ENCODE results near the gene KCNT2.

Gene KCNT2

DNA sequence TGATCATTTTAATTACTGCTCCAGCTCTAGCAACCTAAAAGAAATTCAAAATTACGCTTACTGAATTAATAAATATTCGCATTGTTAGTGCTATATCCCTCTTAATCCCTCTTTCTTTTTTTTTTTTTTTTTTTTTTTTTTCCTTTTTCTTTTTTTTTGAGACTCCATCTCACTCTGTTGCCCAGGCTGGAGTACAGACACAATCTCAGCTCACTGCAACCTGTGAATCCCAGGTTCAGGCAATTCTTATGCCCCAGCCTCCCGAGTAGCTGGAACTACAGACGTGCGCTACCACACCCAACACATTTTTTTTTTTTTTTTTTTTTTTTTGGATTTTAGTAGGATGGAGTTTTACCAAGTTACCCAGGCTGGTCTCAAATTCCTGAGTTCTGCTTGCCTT, 157.1 kb downstream of the KCNT2 start:
- Histone ChIP-seq H3K9me3 (ENCODE audit: control insufficient read depth, insufficient read depth, low read depth, low read length) (no peaks in the 10 kb centered on the region), H3K36me3 (ENCODE audit: control insufficient read depth in 2 of 2, insufficient read depth in 1 of 2, low read length in 2 of 2) (no peaks in the 10 kb centered on the region), H3K27ac (ENCODE audit: extremely low read depth, low read depth, low read length) (no peak overlapping the region), H3K4me3 (ENCODE audit: low read depth, low read length) (no peak overlapping the region), H3K4me1 (ENCODE audit: control insufficient read depth, insufficient read depth, low read length) (no peaks in the 10 kb centered on the region)
- TF ChIP-seq OSR2 (tag by site-specific recombination; IDR thresholded peaks at IDR 0.05) (no peak), SP7 (tag by site-specific recombination; IDR thresholded peaks at IDR 0.05) (no peak), ZNF624 (tag by site-specific recombination; IDR thresholded peaks at IDR 0.05) (no peak), ZNF335 (tag by site-specific recombination; conservative IDR thresholded peaks at IDR 0.05) (no peak), FEZF1 (tag by site-specific recombination; IDR thresholded peaks at IDR 0.05) (no peak), ZBTB20 (tag by site-specific recombination; IDR thresholded peaks at IDR 0.05) (no peak), MZF1 (tag by site-specific recombination; IDR thresholded peaks at IDR 0.05; ENCODE audit: borderline replicate concordance) (no peak), ZNF248 (tag by site-specific recombination; IDR thresholded peaks at IDR 0.05) (no peak), KLF7 (tag by site-specific recombination; IDR thresholded peaks at IDR 0.05; ENCODE audit: borderline replicate concordance) (no peak), ZNF658 (tag by site-specific recombination; IDR thresholded peaks at IDR 0.05) (no peak), GLI2 (tag by site-specific recombination; IDR thresholded peaks at IDR 0.05; ENCODE audit: borderline replicate concordance, low read depth) (no peak), ZNF626 (tag by site-specific recombination; IDR thresholded peaks at IDR 0.05) (no peak), ZNF23 (tag by site-specific recombination; IDR thresholded peaks at IDR 0.05; ENCODE audit: borderline replicate concordance) (no peak), ZNF302 (tag by site-specific recombination; IDR thresholded peaks at IDR 0.05; ENCODE audit: low read depth) (no peak), ZNF610 (tag by site-specific recombination; IDR thresholded peaks at IDR 0.05; ENCODE audit: borderline replicate concordance) (no peak)
- TF ChIP-seq, protein P1, sequence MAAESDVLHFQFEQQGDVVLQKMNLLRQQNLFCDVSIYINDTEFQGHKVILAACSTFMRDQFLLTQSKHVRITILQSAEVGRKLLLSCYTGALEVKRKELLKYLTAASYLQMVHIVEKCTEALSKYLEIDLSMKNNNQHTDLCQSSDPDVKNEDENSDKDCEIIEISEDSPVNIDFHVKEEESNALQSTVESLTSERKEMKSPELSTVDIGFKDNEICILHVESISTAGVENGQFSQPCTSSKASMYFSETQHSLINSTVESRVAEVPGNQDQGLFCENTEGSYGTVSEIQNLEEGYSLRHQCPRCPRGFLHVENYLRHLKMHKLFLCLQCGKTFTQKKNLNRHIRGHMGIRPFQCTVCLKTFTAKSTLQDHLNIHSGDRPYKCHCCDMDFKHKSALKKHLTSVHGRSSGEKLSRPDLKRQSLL (tag by site-specific recombination; IDR thresholded peaks at IDR 0.05) = no peak
- TF ChIP-seq, protein P2, sequence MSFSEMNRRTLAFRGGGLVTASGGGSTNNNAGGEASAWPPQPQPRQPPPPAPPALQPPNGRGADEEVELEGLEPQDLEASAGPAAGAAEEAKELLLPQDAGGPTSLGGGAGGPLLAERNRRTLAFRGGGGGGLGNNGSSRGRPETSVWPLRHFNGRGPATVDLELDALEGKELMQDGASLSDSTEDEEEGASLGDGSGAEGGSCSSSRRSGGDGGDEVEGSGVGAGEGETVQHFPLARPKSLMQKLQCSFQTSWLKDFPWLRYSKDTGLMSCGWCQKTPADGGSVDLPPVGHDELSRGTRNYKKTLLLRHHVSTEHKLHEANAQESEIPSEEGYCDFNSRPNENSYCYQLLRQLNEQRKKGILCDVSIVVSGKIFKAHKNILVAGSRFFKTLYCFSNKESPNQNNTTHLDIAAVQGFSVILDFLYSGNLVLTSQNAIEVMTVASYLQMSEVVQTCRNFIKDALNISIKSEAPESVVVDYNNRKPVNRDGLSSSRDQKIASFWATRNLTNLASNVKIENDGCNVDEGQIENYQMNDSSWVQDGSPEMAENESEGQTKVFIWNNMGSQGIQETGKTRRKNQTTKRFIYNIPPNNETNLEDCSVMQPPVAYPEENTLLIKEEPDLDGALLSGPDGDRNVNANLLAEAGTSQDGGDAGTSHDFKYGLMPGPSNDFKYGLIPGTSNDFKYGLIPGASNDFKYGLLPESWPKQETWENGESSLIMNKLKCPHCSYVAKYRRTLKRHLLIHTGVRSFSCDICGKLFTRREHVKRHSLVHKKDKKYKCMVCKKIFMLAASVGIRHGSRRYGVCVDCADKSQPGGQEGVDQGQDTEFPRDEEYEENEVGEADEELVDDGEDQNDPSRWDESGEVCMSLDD (tag by site-specific recombination; IDR thresholded peaks at IDR 0.05) = no peak
- POLR2A ChIA-PET = no interaction called here
- CTCF ChIA-PET = no interaction called here

DNA sequence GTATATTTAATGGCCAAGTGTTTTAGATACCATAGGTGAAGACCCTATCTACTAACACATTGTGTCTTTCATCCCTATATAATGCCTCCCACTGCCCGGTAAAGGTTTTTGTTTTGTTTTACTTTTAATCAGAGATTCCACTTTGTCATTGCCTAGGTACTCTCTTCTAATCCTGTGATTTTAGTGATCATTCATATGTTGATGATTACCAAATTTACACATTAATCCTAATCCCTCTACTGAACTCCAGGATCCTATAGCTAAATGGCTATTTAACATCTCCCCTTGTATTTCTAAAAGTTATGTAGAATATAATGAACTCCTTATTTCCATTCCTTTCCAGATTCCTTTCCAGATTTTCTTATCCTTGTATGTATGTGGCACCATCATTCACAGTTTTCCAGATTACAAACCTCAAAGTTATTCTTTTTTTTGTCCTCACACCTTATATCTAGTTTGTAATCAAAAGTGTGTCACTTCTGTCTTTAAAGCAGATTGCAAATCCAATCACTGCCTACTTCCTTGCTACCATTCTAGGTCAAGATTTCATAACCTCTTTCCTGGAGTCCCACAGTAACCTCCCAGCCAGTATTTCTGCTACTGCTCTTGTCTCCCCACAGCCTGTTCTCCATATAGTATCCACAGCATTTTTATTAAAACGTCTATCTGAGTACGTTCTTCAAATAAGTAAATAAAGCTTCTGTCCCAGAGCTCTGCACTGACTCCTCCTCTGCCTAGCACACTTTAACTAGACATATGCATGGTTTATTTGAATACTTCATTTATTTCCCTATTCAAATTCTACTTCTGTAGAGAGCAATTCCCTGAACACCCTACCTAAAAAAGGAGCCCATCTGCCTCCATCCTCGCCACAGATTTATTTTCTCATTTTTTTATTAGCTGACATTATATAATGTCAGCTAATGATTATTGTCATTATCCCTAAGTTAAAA, 157.8 kb downstream of the KCNT2 start:
- Histone ChIP-seq H3K4me1 (ENCODE audit: control insufficient read depth, insufficient read depth, low read length) (no peaks in the 10 kb centered on the region), H3K9me3 (ENCODE audit: control insufficient read depth, insufficient read depth, low read depth, low read length) (no peaks in the 10 kb centered on the region), H3K36me3 (ENCODE audit: control insufficient read depth in 2 of 2, insufficient read depth in 1 of 2, low read length in 2 of 2) (no peaks in the 10 kb centered on the region), H3K4me3 (ENCODE audit: low read depth, low read length) (no peak overlapping the region), H3K27ac (ENCODE audit: extremely low read depth, low read depth, low read length) (no peak overlapping the region)
- POLR2A ChIA-PET = no interaction called here
- CTCF ChIA-PET = no interaction called here
- TF ChIP-seq ZFP37 (tag by site-specific recombination; IDR thresholded peaks at IDR 0.05) = no peak
- TF ChIP-seq, protein P3, sequence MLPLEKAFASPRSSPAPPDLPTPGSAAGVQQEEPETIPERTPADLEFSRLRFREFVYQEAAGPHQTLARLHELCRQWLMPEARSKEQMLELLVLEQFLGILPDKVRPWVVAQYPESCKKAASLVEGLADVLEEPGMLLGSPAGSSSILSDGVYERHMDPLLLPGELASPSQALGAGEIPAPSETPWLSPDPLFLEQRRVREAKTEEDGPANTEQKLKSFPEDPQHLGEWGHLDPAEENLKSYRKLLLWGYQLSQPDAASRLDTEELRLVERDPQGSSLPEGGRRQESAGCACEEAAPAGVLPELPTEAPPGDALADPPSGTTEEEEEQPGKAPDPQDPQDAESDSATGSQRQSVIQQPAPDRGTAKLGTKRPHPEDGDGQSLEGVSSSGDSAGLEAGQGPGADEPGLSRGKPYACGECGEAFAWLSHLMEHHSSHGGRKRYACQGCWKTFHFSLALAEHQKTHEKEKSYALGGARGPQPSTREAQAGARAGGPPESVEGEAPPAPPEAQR (tag by site-specific recombination; IDR thresholded peaks at IDR 0.05) = no peak
- no peak for TF ChIP-seq ZNF350 (tag by site-specific recombination; IDR thresholded peaks at IDR 0.05)
- TF ChIP-seq ZNF530 (tag by site-specific recombination; IDR thresholded peaks at IDR 0.05; ENCODE audit: low read depth) = no peak
- TF ChIP-seq, protein P4, sequence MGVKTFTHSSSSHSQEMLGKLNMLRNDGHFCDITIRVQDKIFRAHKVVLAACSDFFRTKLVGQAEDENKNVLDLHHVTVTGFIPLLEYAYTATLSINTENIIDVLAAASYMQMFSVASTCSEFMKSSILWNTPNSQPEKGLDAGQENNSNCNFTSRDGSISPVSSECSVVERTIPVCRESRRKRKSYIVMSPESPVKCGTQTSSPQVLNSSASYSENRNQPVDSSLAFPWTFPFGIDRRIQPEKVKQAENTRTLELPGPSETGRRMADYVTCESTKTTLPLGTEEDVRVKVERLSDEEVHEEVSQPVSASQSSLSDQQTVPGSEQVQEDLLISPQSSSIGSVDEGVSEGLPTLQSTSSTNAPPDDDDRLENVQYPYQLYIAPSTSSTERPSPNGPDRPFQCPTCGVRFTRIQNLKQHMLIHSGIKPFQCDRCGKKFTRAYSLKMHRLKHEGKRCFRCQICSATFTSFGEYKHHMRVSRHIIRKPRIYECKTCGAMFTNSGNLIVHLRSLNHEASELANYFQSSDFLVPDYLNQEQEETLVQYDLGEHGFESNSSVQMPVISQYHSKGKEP (tag by site-specific recombination; IDR thresholded peaks at IDR 0.05) = no peak
- TF ChIP-seq KLF16 (tag by site-specific recombination; IDR thresholded peaks at IDR 0.05) = no peak
- TF ChIP-seq, protein P5, sequence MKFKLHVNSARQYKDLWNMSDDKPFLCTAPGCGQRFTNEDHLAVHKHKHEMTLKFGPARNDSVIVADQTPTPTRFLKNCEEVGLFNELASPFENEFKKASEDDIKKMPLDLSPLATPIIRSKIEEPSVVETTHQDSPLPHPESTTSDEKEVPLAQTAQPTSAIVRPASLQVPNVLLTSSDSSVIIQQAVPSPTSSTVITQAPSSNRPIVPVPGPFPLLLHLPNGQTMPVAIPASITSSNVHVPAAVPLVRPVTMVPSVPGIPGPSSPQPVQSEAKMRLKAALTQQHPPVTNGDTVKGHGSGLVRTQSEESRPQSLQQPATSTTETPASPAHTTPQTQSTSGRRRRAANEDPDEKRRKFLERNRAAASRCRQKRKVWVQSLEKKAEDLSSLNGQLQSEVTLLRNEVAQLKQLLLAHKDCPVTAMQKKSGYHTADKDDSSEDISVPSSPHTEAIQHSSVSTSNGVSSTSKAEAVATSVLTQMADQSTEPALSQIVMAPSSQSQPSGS (tag by site-specific recombination; IDR thresholded peaks at IDR 0.05; ENCODE audit: low read depth) = no peak
- TF ChIP-seq, protein P6, sequence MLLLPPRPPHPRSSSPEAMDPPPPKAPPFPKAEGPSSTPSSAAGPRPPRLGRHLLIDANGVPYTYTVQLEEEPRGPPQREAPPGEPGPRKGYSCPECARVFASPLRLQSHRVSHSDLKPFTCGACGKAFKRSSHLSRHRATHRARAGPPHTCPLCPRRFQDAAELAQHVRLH (tag by site-specific recombination; IDR thresholded peaks at IDR 0.05) = no peak
- no peak for TF ChIP-seq ZNF202 (tag by site-specific recombination; IDR thresholded peaks at IDR 0.05; ENCODE audit: borderline replicate concordance)
- TF ChIP-seq ZNF585B (tag by site-specific recombination; IDR thresholded peaks at IDR 0.05) = no peak
